Loucy (cell line): Measurements from ENCODE around the gene CACNA1C.

Experiments used
- EZH2phosphoT487 ChIP-seq: fragments of 200-600 bp; IDR thresholded peaks from 2 replicates; pipeline ENCODE4 v1.6.1; 2018; ENCODE audit warnings: antibody characterized with exemption, mild to moderate bottlenecking, moderate library complexity, borderline replicate concordance
- TF ChIP-seq, protein P1 (sequence below): fragments of 200-600 bp; sonication (generic); conservative IDR thresholded peaks from 2 replicates; pipeline ENCODE4 v1.5.1; 2014; ENCODE audit warnings: mild to moderate bottlenecking, antibody characterized with exemption, low read length

- TF ChIP-seq, protein P1, sequence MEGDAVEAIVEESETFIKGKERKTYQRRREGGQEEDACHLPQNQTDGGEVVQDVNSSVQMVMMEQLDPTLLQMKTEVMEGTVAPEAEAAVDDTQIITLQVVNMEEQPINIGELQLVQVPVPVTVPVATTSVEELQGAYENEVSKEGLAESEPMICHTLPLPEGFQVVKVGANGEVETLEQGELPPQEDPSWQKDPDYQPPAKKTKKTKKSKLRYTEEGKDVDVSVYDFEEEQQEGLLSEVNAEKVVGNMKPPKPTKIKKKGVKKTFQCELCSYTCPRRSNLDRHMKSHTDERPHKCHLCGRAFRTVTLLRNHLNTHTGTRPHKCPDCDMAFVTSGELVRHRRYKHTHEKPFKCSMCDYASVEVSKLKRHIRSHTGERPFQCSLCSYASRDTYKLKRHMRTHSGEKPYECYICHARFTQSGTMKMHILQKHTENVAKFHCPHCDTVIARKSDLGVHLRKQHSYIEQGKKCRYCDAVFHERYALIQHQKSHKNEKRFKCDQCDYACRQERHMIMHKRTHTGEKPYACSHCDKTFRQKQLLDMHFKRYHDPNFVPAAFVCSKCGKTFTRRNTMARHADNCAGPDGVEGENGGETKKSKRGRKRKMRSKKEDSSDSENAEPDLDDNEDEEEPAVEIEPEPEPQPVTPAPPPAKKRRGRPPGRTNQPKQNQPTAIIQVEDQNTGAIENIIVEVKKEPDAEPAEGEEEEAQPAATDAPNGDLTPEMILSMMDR = no peak
- TF ChIP-seq EZH2phosphoT487 = no peak
These were observed 141.8 kb downstream of the CACNA1C start for GRCh38 chr12:2194571-2194970.
